ENCODE data around the gene TMEM184B.

The TMEM184B gene

GRCh38 chr22:38272373-38273134 is at the start of gene TMEM184B:
Gene TMEM184B (minus strand): TSS chr22:38273010. CDS start chr22:38247961, 25,049 bp downstream.
- in situ Hi-C loops (cut with HindIII; ENCODE audit: low sequenced_read_pairs) = no loop called here
- DNase-seq (ENCODE audit: low read depth, low spot score) = peak; percentile 55

GRCh38 chr22:38320605-38321402 is 48.0 kb upstream of the TMEM184B start:
- H3K4me3 ChIP-seq (ENCODE audit: low read depth, low read length) = no peak overlapping the region
- in situ Hi-C loops (cut with HindIII; ENCODE audit: low sequenced_read_pairs) = loop anchor here (25.0 kb wide), 1 partner anchor 134 kb away; the partner anchor contains the start of gene PLA2G6
- TF ChIP-seq CTCF (IDR thresholded peaks at IDR 0.05; ENCODE audit: low read depth, low read length) = no peak
- no peak for DNase-seq (ENCODE audit: low read depth, low spot score)

More at GRCh38 chr22:38272373-38273134, at the start of gene TMEM184B:
- no peak for TF ChIP-seq CTCF (IDR thresholded peaks at IDR 0.05; ENCODE audit: low read depth, low read length)
- peak within 1 kb of the TSS; percentile 81 for H3K4me3 ChIP-seq (ENCODE audit: low read depth, low read length)

GRCh38 chr22:38318792-38319773 is 46.3 kb upstream of the TMEM184B start:
- H3K4me3 ChIP-seq (ENCODE audit: low read depth, low read length) = no peak overlapping the region
- no peak for DNase-seq (ENCODE audit: low read depth, low spot score)
- in situ Hi-C loops (cut with HindIII; ENCODE audit: low sequenced_read_pairs) = loop anchor here (25.0 kb wide), 1 partner anchor 132 kb away; the partner anchor contains the start of gene PLA2G6
- no peak for TF ChIP-seq CTCF (IDR thresholded peaks at IDR 0.05; ENCODE audit: low read depth, low read length)

GRCh38 chr22:38317995-38318715 is 45.3 kb upstream of the TMEM184B start:
- no peak for TF ChIP-seq CTCF (IDR thresholded peaks at IDR 0.05; ENCODE audit: low read depth, low read length)
- H3K4me3 ChIP-seq (ENCODE audit: low read depth, low read length) = peak overlapping the region; percentile 38
- in situ Hi-C loops (cut with HindIII; ENCODE audit: low sequenced_read_pairs) = loop anchor here (25.0 kb wide), 1 partner anchor 131 kb away; the partner anchor contains the start of gene PLA2G6
- DNase-seq (ENCODE audit: low read depth, low spot score) = peak; percentile 94

- no peak for TF ChIP-seq CTCF (IDR thresholded peaks at IDR 0.05; ENCODE audit: low read depth, low read length)
- in situ Hi-C loops (cut with HindIII; ENCODE audit: low sequenced_read_pairs) = loop anchor here (25.0 kb wide), 1 partner anchor 130 kb away; the partner anchor contains the start of gene PLA2G6
- peak; percentile 69 for DNase-seq (ENCODE audit: low read depth, low spot score)
- peak within 1 kb of the TSS; percentile 87 for H3K4me3 ChIP-seq (ENCODE audit: low read depth, low read length)
Measured at GRCh38 chr22:38317122-38317994, 44.5 kb upstream of the TMEM184B start, which contains the start of gene CSNK1E. Gene CSNK1E (minus strand): TSS chr22:38317433. CDS start chr22:38314157, 3,276 bp downstream.

Data from astrocyte of the spinal cord (primary cell).